ENCODE measurements around the gene KRTAP29-1. TPM values are rescaled to one million over a fixed set of nuclear protein-coding genes. Genes with fewer than 3 reads are reported as not detected.

Gene KRTAP29-1
- total and polyA plus RNA-seq, 12 donors = not detected

- intact Hi-C loops (cut with DNase I) = loop anchor here in 1 of 2 donors (10.0 kb wide), 2 partner anchors 328 to 422 kb away; no protein-coding TSS in a partner anchor
- TF ChIP-seq POLR2A (IDR thresholded peaks at IDR 0.05) (no peak), CTCF (IDR thresholded peaks at IDR 0.05) (no peak)
- no peaks in the 10 kb centered on the region for H3K4me1 ChIP-seq (replicated peaks in 1 of 2)
- no peaks in the 10 kb centered on the region for H3K27me3 ChIP-seq
- no peaks in the 10 kb centered on the region for H3K36me3 ChIP-seq (replicated peaks in 1 of 2)
- DNase-seq = no peak
- no peak overlapping the region for H3K27ac ChIP-seq
- WGBS, 4 donors = 83 to 91% (median 87%) methylated on average over 8 to 18 of the region's 18 CpGs
- no peaks in the 10 kb centered on the region for H3K9me3 ChIP-seq (replicated peaks in 1 of 3)
- no peak overlapping the region for H3K4me3 ChIP-seq
These were observed 23.8 kb upstream of the KRTAP29-1 start for GRCh38 chr17:41326173-41327145.

- TF ChIP-seq CTCF (IDR thresholded peaks at IDR 0.05) (no peak), POLR2A (IDR thresholded peaks at IDR 0.05) (no peak)
- no peaks in the 10 kb centered on the region for H3K36me3 ChIP-seq (replicated peaks in 1 of 2)
- no peak overlapping the region for H3K4me3 ChIP-seq
- WGBS, 4 donors = 87 to 100% (median 93%) methylated on average over 2 to 6 of the region's 6 CpGs; no CpG with 5 or more reads in 1 of the 4 donors
- intact Hi-C loops (cut with DNase I) = loop anchor here in 1 of 2 donors (10.0 kb wide), 2 partner anchors 329 to 421 kb away; no protein-coding TSS in a partner anchor
- no peaks in the 10 kb centered on the region for H3K4me1 ChIP-seq (replicated peaks in 1 of 2)
- no peak for DNase-seq
- no peaks in the 10 kb centered on the region for H3K9me3 ChIP-seq (replicated peaks in 1 of 3)
- no peak overlapping the region for H3K27ac ChIP-seq
- no peaks in the 10 kb centered on the region for H3K27me3 ChIP-seq
These were observed 23.0 kb upstream of the KRTAP29-1 start for GRCh38 chr17:41325611-41326010.

GRCh38 chr17:41325126-41325525, 22.5 kb upstream of the KRTAP29-1 start:
- Histone ChIP-seq H3K27ac (no peak overlapping the region), H3K9me3 (replicated peaks in 1 of 3) (no peaks in the 10 kb centered on the region), H3K4me1 (replicated peaks in 1 of 2) (no peaks in the 10 kb centered on the region), H3K27me3 (no peaks in the 10 kb centered on the region), H3K4me3 (no peak overlapping the region), H3K36me3 (replicated peaks in 1 of 2) (no peaks in the 10 kb centered on the region)
- DNase-seq = no peak
- intact Hi-C loops (cut with DNase I) = loop anchor here in 1 of 2 donors (10.0 kb wide), 2 partner anchors 330 to 420 kb away; no protein-coding TSS in a partner anchor
- WGBS, 4 donors = 81 to 92% (median 86%) methylated on average over 8 to 10 of the region's 10 CpGs
- TF ChIP-seq POLR2A (IDR thresholded peaks at IDR 0.05) (no peak), CTCF (IDR thresholded peaks at IDR 0.05) (no peak)

All from adrenal gland (tissue), 12 donors.